Duodenal mucosa (tissue), 2 donors: ENCODE results near the gene PTPRN2.

Source experiments
- H3K27ac ChIP-seq: one replicate; pipeline ENCODE4 v1.7.0; 2013; ENCODE audit warnings: low read depth, low read length
- H3K27me3 ChIP-seq, 2 donors: one replicate each; pipeline ENCODE4 v1.7.0; 2013; ENCODE audit warnings: low read length in 2 of 2, control low read depth in 1 of 2; ENCODE audit not compliant: insufficient read depth in 2 of 2, control insufficient read depth in 1 of 2
- H3K36me3 ChIP-seq, 2 donors: one replicate each; pipeline ENCODE4 v1.7.0; 2013; ENCODE audit warnings: low read length in 2 of 2, control low read depth in 1 of 2; ENCODE audit not compliant: insufficient read depth in 2 of 2, control insufficient read depth in 1 of 2
- H3K4me1 ChIP-seq, 2 donors: one replicate each; pipeline ENCODE4 v1.7.0; 2013; ENCODE audit warnings: low read length in 2 of 2, control low read depth in 1 of 2; ENCODE audit not compliant: insufficient read depth in 2 of 2, control insufficient read depth in 1 of 2
- H3K4me3 ChIP-seq, 2 donors: one replicate each; pipeline ENCODE4 v1.7.0; 2013; ENCODE audit warnings: low read length in 2 of 2, low read depth in 1 of 2
- H3K9ac ChIP-seq, 2 donors: one replicate each; pipeline ENCODE4 v1.7.0; 2013; ENCODE audit warnings: low read length in 2 of 2, low read depth in 1 of 2
- H3K9me3 ChIP-seq, 2 donors: one replicate each; pipeline ENCODE4 v1.7.0; 2013; ENCODE audit warnings: low read length in 2 of 2, control low read depth in 1 of 2; ENCODE audit not compliant: control insufficient read depth in 1 of 2

Gene PTPRN2

DNA sequence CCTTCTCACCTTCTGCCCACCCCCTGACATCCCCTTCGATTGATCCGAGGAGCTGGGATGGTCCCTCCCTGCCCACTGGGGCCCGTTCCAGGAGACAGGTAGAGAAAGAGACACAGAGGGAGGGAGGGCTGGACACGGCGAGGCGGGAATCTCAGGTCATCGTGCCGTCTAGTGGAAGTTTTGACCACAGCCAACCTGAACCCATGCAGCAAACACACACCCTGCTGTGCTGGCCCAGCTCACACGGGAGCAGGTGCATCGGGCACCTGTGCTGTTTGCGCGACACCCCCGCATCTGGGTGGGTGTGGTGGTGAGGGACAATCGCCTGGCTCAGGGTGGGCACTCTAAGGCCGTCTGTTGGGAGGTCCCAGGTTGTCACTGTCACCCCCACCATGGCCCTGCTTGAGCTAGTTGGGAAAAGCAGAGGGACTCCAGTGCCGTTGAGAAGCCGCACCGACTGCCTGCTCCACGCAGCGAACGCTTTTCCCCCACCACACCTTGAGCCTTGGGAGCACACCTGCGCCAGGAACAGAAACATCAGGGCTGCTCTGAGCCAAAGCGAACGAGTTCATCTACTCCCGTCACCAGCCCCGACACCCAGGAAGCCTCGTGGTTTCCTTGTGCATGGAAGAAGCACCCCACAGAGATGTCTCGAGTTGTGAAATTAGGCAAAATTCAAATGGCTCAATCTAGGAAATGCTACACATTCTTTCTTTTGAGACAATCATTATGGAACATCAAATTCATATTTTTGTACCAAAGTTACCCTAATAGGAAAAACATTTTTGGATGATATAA lies 965.0 kb downstream of the PTPRN2 start:
- H3K36me3 ChIP-seq: no peaks in the 10 kb centered on the region

DNA sequence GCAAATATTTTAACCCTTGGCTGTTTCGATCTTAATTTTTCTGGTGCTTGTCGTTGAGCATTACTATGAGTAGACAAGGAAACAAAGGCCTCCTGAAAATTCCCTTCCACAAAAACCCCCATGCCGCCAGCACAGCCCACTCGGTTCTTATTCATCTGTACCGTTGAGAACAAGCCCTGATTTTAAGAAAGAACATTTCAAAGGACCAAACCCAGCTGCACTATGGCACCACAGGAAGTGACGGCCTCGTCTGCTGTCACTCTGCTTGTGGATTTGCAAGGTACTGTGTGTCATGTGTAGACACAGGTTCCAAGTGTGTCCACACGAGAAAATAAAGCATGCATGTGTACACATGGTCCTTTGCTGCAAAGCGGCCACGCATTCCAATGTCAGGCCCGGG lies 965.6 kb downstream of the PTPRN2 start:
- H3K9ac ChIP-seq: no peak overlapping the region
- no peaks in the 10 kb centered on the region for H3K4me1 ChIP-seq
- no peaks in the 10 kb centered on the region for H3K27me3 ChIP-seq
- no peaks in the 10 kb centered on the region for H3K9me3 ChIP-seq
- no peak overlapping the region for H3K27ac ChIP-seq
- no peak overlapping the region for H3K4me3 ChIP-seq
- H3K36me3 ChIP-seq: no peaks in the 10 kb centered on the region

More for the DNA sequence above, 965.0 kb downstream of the PTPRN2 start:
- Histone ChIP-seq H3K27ac (no peak overlapping the region), H3K9ac (no peak overlapping the region), H3K27me3 (no peaks in the 10 kb centered on the region), H3K4me1 (no peaks in the 10 kb centered on the region), H3K9me3 (no peaks in the 10 kb centered on the region), H3K4me3 (no peak overlapping the region)

DNA sequence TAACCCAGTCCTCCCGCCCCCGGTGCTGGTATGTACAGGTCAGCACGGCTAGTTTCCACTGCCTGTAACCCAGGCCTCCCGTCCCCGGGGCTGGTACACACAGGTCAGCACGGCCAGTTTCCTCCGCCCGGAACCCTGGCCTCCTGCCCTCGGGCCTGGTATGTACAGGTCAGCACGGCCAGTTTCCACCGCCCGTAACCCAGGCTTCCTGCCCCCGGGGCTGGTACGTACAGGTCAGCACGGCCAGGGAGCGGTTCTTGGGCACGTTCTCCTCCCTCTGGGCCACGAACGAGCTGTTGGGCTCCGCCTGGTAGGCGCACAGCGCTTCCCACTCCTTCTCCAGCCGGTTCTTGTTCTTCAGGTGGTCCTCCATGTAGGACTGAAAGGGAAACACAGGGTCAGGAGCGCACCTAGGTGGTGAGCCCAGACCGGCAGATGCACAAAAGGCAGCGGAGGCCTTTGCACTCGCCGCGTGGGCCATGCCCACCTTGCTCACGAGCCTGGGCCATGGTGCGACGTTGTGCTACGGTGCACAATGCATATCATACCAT lies 966.4 kb downstream of the PTPRN2 start:
- Histone ChIP-seq H3K9ac (no peak overlapping the region), H3K9me3 (no peaks in the 10 kb centered on the region), H3K36me3 (no peaks in the 10 kb centered on the region), H3K4me3 (no peak overlapping the region), H3K27ac (no peak overlapping the region), H3K4me1 (no peaks in the 10 kb centered on the region), H3K27me3 (no peaks in the 10 kb centered on the region)

DNA sequence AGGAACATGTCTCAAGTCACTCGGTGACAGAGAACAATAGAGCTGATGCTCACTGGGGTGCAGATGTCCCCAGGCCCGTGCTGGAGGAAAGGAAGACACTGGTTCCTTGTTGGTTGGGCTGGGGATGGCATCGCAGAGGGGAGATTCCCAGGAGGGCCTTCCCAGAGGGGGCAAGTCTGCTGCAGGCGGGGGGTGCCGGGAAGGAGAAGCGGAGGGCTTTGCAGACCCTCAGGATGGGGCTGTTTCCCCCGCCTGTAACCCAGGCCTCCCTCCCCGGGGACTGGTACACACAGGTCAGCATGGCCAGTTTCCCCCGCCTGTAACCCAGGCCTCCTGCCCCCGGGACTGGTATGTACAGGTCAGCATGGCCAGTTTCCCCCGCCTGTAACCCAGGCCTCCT lies 967.0 kb downstream of the PTPRN2 start:
- H3K9ac ChIP-seq: no peak overlapping the region
- H3K4me1 ChIP-seq: no peaks in the 10 kb centered on the region
- no peak overlapping the region for H3K27ac ChIP-seq
- no peaks in the 10 kb centered on the region for H3K36me3 ChIP-seq
- H3K27me3 ChIP-seq: no peaks in the 10 kb centered on the region
- no peaks in the 10 kb centered on the region for H3K9me3 ChIP-seq
- no peak overlapping the region for H3K4me3 ChIP-seq

DNA sequence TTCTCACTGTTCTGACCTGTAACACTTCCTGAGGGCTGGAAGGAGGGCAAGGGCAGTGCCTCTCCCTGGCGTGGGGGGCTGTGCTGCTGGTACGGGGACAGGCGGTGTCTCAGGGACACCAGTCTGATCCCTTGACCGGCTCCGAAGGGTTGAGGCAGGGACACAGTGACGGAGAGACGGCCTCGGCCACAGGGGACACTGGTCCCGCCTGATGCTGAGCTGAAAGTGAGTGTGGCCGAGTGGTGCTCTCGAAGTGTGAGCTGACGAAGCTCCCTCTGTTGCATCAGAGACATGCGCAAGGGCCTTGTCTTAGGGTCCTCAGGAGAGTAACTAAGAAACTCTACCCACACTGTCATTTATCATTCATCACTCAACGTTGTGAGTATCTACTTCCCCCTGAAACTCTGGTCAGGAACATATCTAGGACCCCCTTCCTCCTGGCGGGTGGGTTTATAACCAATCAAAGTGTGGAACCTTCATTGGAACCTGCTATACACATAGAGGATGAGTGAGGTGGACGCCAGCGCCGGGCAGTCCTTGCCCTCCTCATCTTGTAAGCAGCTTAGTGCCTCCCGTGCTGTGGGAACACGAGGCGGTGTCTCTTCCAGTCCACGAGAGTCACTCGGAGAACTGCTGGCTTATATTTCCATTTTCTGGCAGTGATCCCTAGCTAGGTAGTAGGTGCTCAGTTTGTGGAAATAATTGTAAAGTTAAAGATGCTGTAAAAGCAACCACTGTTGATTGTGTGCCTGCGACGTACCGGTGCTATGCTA lies 967.7 kb downstream of the PTPRN2 start:
- Histone ChIP-seq H3K27ac (no peak overlapping the region), H3K9ac (no peak overlapping the region), H3K4me3 (no peak overlapping the region), H3K36me3 (no peaks in the 10 kb centered on the region), H3K4me1 (no peaks in the 10 kb centered on the region), H3K27me3 (no peaks in the 10 kb centered on the region), H3K9me3 (no peaks in the 10 kb centered on the region)

DNA sequence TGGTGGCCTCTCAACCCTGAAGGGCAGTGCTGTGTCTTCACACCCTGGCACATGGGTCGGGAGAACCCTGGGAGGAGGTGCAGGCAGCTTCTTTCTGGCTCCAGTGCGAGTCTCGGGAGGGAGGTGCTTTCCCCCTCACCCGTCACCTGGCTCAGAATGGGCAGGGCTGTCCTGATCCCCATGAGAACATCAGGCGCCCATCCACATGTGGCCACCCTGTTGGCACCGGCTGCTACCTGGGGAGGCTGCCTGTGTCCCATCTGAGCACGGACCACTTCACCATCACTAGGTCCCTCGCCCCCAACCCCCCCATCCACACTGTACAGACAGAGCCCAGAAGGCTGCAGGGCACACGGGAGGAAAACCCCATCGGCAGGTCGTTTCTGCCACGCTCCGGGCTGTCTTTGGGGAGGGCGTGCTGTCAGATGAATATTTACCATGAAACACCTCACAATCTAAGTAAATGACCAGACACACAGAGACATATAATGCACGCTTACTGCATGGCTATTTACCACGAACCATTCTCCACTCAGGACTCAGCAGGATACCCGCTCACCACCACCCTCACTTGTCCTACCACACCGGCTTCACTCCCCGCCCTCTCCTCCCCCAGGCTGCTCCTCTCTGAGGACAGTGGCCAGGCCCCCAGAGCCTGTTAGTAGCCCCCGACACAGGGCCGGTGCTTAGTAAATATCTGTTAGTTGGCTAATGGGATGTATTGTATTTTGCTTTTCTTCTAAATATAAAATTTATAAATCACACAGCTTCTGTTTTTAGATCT lies 968.6 kb downstream of the PTPRN2 start:
- Histone ChIP-seq H3K36me3 (no peaks in the 10 kb centered on the region), H3K4me1 (no peaks in the 10 kb centered on the region), H3K9ac (no peak overlapping the region), H3K27me3 (no peaks in the 10 kb centered on the region), H3K4me3 (no peak overlapping the region), H3K9me3 (no peaks in the 10 kb centered on the region), H3K27ac (no peak overlapping the region)

DNA sequence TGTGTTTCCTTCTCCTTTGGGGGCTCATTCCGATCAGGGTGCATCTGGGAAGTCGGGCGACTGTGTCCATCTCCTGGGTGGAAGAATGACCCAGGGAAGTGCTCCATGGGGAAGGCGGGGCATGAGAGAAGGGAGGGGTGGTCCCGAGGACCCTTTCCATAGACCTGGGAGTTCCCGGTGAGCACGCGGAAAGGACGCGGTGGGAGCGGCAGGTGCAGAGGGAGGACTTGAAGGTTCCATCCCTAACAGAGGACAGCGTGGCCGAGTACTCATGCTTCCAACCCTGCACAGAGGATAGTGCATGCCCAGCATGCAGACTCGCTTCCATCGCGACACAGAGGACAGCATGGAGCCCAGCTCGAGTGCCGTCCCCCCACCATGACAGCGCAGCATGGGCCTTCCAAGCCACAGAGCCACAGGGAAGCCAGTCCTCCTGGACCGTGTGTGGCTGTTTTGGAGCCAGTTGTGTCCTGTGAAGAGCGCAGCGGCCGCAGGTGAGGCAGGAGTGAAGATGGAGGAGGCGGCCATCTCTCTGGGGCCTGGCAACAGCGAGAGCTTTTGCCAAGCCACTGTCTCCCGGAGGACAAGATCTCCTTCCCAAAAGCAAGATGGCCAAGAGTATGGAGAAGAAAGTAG lies 969.4 kb downstream of the PTPRN2 start:
- H3K9ac ChIP-seq: no peak overlapping the region
- H3K36me3 ChIP-seq: no peaks in the 10 kb centered on the region
- H3K27me3 ChIP-seq: no peaks in the 10 kb centered on the region
- H3K4me1 ChIP-seq: no peaks in the 10 kb centered on the region
- no peaks in the 10 kb centered on the region for H3K9me3 ChIP-seq
- H3K4me3 ChIP-seq: no peak overlapping the region
- H3K27ac ChIP-seq: no peak overlapping the region

DNA sequence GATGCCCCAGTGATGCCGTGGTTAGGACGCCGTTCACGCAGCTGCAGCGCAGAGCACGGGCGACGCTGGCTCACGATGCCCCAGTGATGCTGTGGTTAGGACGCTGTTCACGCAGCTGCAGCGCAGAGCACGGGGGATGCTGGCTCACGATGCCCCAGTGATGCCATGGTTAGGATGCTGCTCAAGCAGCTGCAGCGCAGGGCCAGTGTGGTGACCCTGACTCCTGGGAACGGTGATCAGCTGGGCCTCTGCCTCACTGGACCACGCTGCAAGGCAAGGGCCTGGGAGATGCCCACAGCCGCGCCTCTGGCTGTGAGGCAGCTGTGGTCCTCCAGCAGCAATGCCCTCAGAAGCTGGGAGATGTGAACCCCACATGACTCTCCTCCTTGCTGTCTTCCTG lies 970.2 kb downstream of the PTPRN2 start:
- Histone ChIP-seq H3K36me3 (no peaks in the 10 kb centered on the region), H3K27me3 (no peaks in the 10 kb centered on the region), H3K4me1 (no peaks in the 10 kb centered on the region), H3K4me3 (no peak overlapping the region), H3K27ac (no peak overlapping the region), H3K9ac (no peak overlapping the region), H3K9me3 (no peaks in the 10 kb centered on the region)

DNA sequence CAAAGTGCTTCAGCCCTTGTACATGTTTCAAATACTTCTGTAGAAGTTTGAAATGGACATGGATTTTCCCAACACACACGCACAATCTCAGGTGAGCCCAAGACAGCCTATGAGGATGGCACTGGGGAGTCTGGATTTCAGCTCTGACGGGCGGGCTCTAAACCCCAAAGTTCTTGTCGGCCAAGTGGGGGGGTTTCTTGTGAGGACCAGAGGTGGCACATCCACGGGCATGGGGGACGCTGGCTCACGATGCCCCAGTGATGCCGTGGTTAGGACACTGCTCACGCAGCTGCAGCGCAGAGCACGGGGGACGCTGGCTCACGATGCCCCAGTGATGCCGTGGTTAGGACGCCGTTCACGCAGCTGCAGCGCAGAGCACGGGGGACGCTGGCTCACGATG lies 970.7 kb downstream of the PTPRN2 start:
- no peak overlapping the region for H3K27ac ChIP-seq
- H3K4me1 ChIP-seq: no peaks in the 10 kb centered on the region
- H3K36me3 ChIP-seq: no peaks in the 10 kb centered on the region
- H3K4me3 ChIP-seq: no peak overlapping the region
- no peaks in the 10 kb centered on the region for H3K9me3 ChIP-seq
- H3K9ac ChIP-seq: no peak overlapping the region
- H3K27me3 ChIP-seq: no peaks in the 10 kb centered on the region
